Neuronal stem cell (in vitro differentiated cells): ENCODE results near the gene CCDC178.

Source experiments
- DNase-seq: peaks from one replicate; pipeline ENCODE4 v3.0.0-alpha.2; 2013; ENCODE audit warnings: low spot score
- H2AFZ ChIP-seq: one replicate; pipeline ENCODE4 v1.6.1; 2013; ENCODE audit warnings: mild to moderate bottlenecking, low read length, inconsistent platforms
- H2AK5ac ChIP-seq: 2 replicates; pipeline ENCODE4 v1.6.1; 2013; ENCODE audit warnings: low read depth, mild to moderate bottlenecking, inconsistent platforms, low read length, moderate library complexity, mixed read lengths
- H2BK120ac ChIP-seq: 2 replicates; pipeline ENCODE4 v1.6.1; 2013; ENCODE audit warnings: low read depth, mild to moderate bottlenecking, inconsistent platforms, low read length, moderate library complexity, mixed read lengths
- H2BK12ac ChIP-seq: one replicate; pipeline ENCODE4 v1.6.1; 2013; ENCODE audit warnings: low read length, inconsistent platforms
- H2BK15ac ChIP-seq: 2 replicates; pipeline ENCODE4 v1.6.1; 2013; ENCODE audit warnings: mild to moderate bottlenecking, low read length, inconsistent platforms, mixed read lengths
- H2BK5ac ChIP-seq: one replicate; pipeline ENCODE4 v1.6.1; 2013; ENCODE audit warnings: inconsistent platforms, mild to moderate bottlenecking, low read length, moderate library complexity
- H3K14ac ChIP-seq: one replicate; pipeline ENCODE4 v1.6.1; 2013; ENCODE audit warnings: low read length, inconsistent platforms
- H3K18ac ChIP-seq: 2 replicates; pipeline ENCODE4 v1.6.1; 2013; ENCODE audit warnings: low read length, inconsistent platforms
- H3K23ac ChIP-seq: 2 replicates; pipeline ENCODE4 v1.6.1; 2013; ENCODE audit warnings: low read depth, mild to moderate bottlenecking, mixed read lengths, low read length, inconsistent platforms; ENCODE audit not compliant: poor library complexity
- H3K27ac ChIP-seq: replicated peaks from 3 replicates; pipeline ENCODE4 v1.5.1; 2013; ENCODE audit warnings: low read length, inconsistent platforms
- H3K27me3 ChIP-seq, 3 experiments: 2 replicates each; pipeline ENCODE4 v1.6.1; 2013; ENCODE audit warnings: low read length in 3 of 3, mild to moderate bottlenecking in 2 of 3, inconsistent platforms in 1 of 3, low read depth in 1 of 3, mixed read lengths in 1 of 3, moderate library complexity in 1 of 3; ENCODE audit not compliant: control insufficient read depth in 3 of 3, insufficient read depth in 3 of 3
- H3K36me3 ChIP-seq, 2 donors: replicated peaks in 1 of 2; 2 replicates each; pipeline ENCODE4 v1.6.1; 2013; ENCODE audit warnings: low read length in 2 of 2; ENCODE audit not compliant: control insufficient read depth in 2 of 2, insufficient read depth in 2 of 2
- H3K4ac ChIP-seq: 2 replicates; pipeline ENCODE4 v1.6.1; 2013; ENCODE audit warnings: inconsistent platforms, mild to moderate bottlenecking, low read length, moderate library complexity
- H3K4me1 ChIP-seq, 2 donors: 1 replicate in 1 of 2; 2 replicates in 1 of 2; pipeline ENCODE4 v1.6.1; 2013; ENCODE audit warnings: low read length in 2 of 2, low read depth in 1 of 2; ENCODE audit not compliant: control insufficient read depth in 2 of 2, insufficient read depth in 1 of 2
- H3K4me2 ChIP-seq: one replicate; pipeline ENCODE4 v1.6.1; 2013; ENCODE audit warnings: mild to moderate bottlenecking, low read length, inconsistent platforms; ENCODE audit not compliant: insufficient read depth, poor library complexity, severe bottlenecking
- H3K4me3 ChIP-seq, 2 donors: 2 replicates each; pipeline ENCODE4 v1.5.1; 2013; ENCODE audit warnings: low read length in 2 of 2, mild to moderate bottlenecking in 2 of 2, inconsistent platforms in 1 of 2, moderate library complexity in 1 of 2
- H3K79me1 ChIP-seq: one replicate; pipeline ENCODE4 v1.6.1; 2013; ENCODE audit warnings: low read depth, mild to moderate bottlenecking, inconsistent platforms, low read length, moderate library complexity
- H3K9ac ChIP-seq: one replicate; pipeline ENCODE4 v1.6.1; 2013; ENCODE audit warnings: mild to moderate bottlenecking, low read depth, low read length, inconsistent platforms; ENCODE audit not compliant: poor library complexity
- H3K9me3 ChIP-seq, 2 donors: replicated peaks in 1 of 2; 2 replicates each; pipeline versions ENCODE3 to v1.6.1; 2013; ENCODE audit warnings: low read length in 2 of 2, mild to moderate bottlenecking in 2 of 2, inconsistent platforms in 1 of 2, low read depth in 1 of 2, mixed read lengths in 1 of 2, moderate library complexity in 1 of 2; ENCODE audit not compliant: control insufficient read depth in 2 of 2, insufficient read depth in 1 of 2
- H4K8ac ChIP-seq: one replicate; pipeline ENCODE4 v1.6.1; 2013; ENCODE audit warnings: low read depth, mild to moderate bottlenecking, inconsistent platforms, low read length, moderate library complexity
- H4K91ac ChIP-seq: one replicate; pipeline ENCODE4 v1.6.1; 2013; ENCODE audit warnings: low read length, low read depth, mild to moderate bottlenecking, inconsistent platforms; ENCODE audit not compliant: poor library complexity
- WGBS, 2 donors: extraction: QIAGEN DNeasy Blood & Tissue Kit; methylation state at CpG; one replicate each; pipeline ENCODE4 v1.1.7; 2013; ENCODE audit warnings: missing lambda C conversion rate in 2 of 2, mixed read lengths in 1 of 2; ENCODE audit not compliant: insufficient read length in 2 of 2, insufficient replicate concordance in 1 of 2; ENCODE audit errors: extremely low coverage in 2 of 2; 5-methylcytosine and 5-hydroxymethylcytosine counted together

The CCDC178 gene

GRCh38 chr18:32922951-32923430, 517.5 kb downstream of the CCDC178 start:
- H2AK5ac ChIP-seq = no peak overlapping the region
- H3K4me3 ChIP-seq = no peak overlapping the region
- no peak overlapping the region for H2BK12ac ChIP-seq
- no peaks in the 10 kb centered on the region for H3K4me1 ChIP-seq
- no peak overlapping the region for H4K91ac ChIP-seq
- H3K36me3 ChIP-seq = no peaks in the 10 kb centered on the region
- DNase-seq = no peak
- H2AFZ ChIP-seq = no peak overlapping the region
- H3K14ac ChIP-seq = no peak overlapping the region
- H3K9ac ChIP-seq = no peak overlapping the region
- no peak overlapping the region for H2BK15ac ChIP-seq
- H4K8ac ChIP-seq = no peak overlapping the region
- no peak overlapping the region for H3K4ac ChIP-seq
- no peaks in the 10 kb centered on the region for H3K79me1 ChIP-seq
- no peak overlapping the region for H3K4me2 ChIP-seq
- no peak overlapping the region for H2BK5ac ChIP-seq
- peaks cover 0 to 2% of the 10 kb centered on the region in 2 donors for H3K9me3 ChIP-seq
- no CpG with 5 or more reads among the region's 2 CpGs for WGBS, 2 donors
- H3K18ac ChIP-seq = no peak overlapping the region
- no peaks in the 10 kb centered on the region for H3K27me3 ChIP-seq
- no peak overlapping the region for H3K23ac ChIP-seq
- H3K27ac ChIP-seq = no peak overlapping the region
- no peak overlapping the region for H2BK120ac ChIP-seq

GRCh38 chr18:32920796-32921787, 519.4 kb downstream of the CCDC178 start:
- Histone ChIP-seq H2BK5ac (no peak overlapping the region), H3K18ac (no peak overlapping the region), H3K23ac (no peak overlapping the region), H2BK120ac (no peak overlapping the region), H2AFZ (no peak overlapping the region), H3K9me3 (peaks cover 0 to 2% of the 10 kb centered on the region in 2 donors), H3K79me1 (no peaks in the 10 kb centered on the region), H3K27ac (no peak overlapping the region), H3K4ac (no peak overlapping the region), H3K27me3 (no peaks in the 10 kb centered on the region), H3K36me3 (no peaks in the 10 kb centered on the region), H4K8ac (no peak overlapping the region), H2BK15ac (no peak overlapping the region), H2AK5ac (no peak overlapping the region), H3K14ac (no peak overlapping the region), H3K4me1 (no peaks in the 10 kb centered on the region), H3K9ac (no peak overlapping the region), H2BK12ac (no peak overlapping the region), H3K4me2 (no peak overlapping the region), H3K4me3 (no peak overlapping the region), H4K91ac (no peak overlapping the region)
- DNase-seq = no peak
- no CpG with 5 or more reads among the region's 8 CpGs for WGBS, 2 donors

DNA sequence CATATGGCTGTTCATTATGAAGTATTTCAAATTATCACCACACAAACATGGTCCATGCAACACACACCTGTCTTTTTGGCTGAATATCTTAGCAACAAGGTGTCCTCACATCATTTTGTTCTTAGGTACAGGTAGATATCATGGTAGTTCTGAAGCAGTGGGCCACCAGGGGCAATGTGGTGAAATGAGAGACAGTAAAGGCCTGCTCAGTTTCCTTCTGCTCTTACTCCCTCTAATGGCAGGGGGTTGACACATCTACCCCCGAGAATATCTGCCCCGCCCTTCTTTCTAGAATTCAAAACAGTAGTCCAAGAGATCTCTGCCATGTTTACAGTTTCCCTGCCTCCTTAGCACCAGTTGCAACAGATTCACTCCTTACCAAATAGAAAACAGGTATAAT, 520.7 kb downstream of the CCDC178 start:
- Histone ChIP-seq H3K9ac (no peak overlapping the region), H2AFZ (no peak overlapping the region), H3K27ac (no peak overlapping the region), H2AK5ac (no peak overlapping the region), H3K9me3 (peaks cover 0 to 2% of the 10 kb centered on the region in 2 donors), H3K4me2 (no peak overlapping the region), H2BK15ac (no peak overlapping the region), H3K18ac (no peak overlapping the region), H3K79me1 (no peaks in the 10 kb centered on the region), H2BK120ac (no peak overlapping the region), H3K4me3 (no peak overlapping the region), H3K4me1 (peaks cover 0 to 3% of the 10 kb centered on the region in 2 donors), H3K23ac (no peak overlapping the region), H3K4ac (no peak overlapping the region), H3K14ac (no peak overlapping the region), H3K36me3 (no peaks in the 10 kb centered on the region), H4K91ac (no peak overlapping the region), H2BK12ac (no peak overlapping the region), H2BK5ac (no peak overlapping the region), H3K27me3 (no peaks in the 10 kb centered on the region), H4K8ac (no peak overlapping the region)
- peak; percentile 29 for DNase-seq
- no CpG with 5 or more reads among the region's 2 CpGs for WGBS, 2 donors

DNA sequence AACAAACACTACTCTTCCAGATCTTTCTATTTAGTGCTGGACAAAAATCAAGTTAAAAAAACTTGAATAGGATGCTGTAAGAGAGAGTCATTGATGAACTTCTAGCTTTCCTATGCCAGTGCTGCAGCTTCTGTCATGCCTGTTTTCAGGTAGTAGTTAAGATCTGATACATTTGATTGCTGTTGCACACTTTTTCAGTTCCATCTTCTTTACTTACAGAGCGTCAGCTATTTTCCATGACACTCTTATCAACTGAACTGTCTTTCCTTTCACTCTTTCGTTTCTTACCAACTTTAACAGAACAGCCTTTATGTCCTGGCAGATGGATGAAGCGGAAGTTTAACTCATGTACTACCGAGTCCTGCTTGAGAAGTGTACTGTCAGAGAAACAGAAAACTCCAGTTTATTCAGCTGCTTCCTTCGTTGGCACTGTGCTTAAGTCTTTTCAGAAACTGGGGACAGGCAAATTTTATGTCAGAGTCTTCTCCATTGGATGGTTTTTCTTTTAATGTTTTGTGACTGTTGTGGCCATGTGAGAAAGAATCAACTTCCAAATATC, 521.8 kb downstream of the CCDC178 start:
- no peak for DNase-seq
- H3K27ac ChIP-seq = no peak overlapping the region
- no peak overlapping the region for H3K14ac ChIP-seq
- no peak overlapping the region for H4K91ac ChIP-seq
- H3K27me3 ChIP-seq = no peaks in the 10 kb centered on the region
- WGBS, 2 donors = no CpG with 5 or more reads among the region's 5 CpGs
- H3K4me3 ChIP-seq = no peak overlapping the region
- no peak overlapping the region for H2BK120ac ChIP-seq
- no peak overlapping the region for H3K4me2 ChIP-seq
- no peak overlapping the region for H3K9ac ChIP-seq
- H2AFZ ChIP-seq = no peak overlapping the region
- H2BK5ac ChIP-seq = no peak overlapping the region
- peaks cover 0 to under 1% of the 10 kb centered on the region in 2 donors for H3K9me3 ChIP-seq
- peaks cover 0 to 3% of the 10 kb centered on the region in 2 donors for H3K4me1 ChIP-seq
- no peak overlapping the region for H2BK15ac ChIP-seq
- no peak overlapping the region for H2AK5ac ChIP-seq
- H2BK12ac ChIP-seq = no peak overlapping the region
- no peak overlapping the region for H3K18ac ChIP-seq
- H3K23ac ChIP-seq = no peak overlapping the region
- no peaks in the 10 kb centered on the region for H3K79me1 ChIP-seq
- no peaks in the 10 kb centered on the region for H3K36me3 ChIP-seq
- no peak overlapping the region for H3K4ac ChIP-seq
- no peak overlapping the region for H4K8ac ChIP-seq
